Dendritic cell treated with granulocyte-macrophage colony-stimulating factor and Interleukin-4, amounts not matched to agents 40 ng/mL and 50 ng/mL, for 4 days (primary cell): ENCODE results near the gene LUZP2.

ENCODE experiments used
- H3K27ac Mint-ChIP-seq: one replicate; pipeline ENCODE4 v1.8.0; 2022; ENCODE audit warnings: mild to moderate bottlenecking, mixed read lengths
- H3K27me3 Mint-ChIP-seq: one replicate; pipeline ENCODE4 v1.8.0; 2022; ENCODE audit warnings: mild to moderate bottlenecking, mixed read lengths
- H3K36me3 Mint-ChIP-seq: one replicate; pipeline ENCODE4 v1.8.0; 2022; ENCODE audit warnings: low read depth, mixed read lengths
- H3K4me1 Mint-ChIP-seq: one replicate; pipeline ENCODE4 v1.8.0; 2022; ENCODE audit warnings: low read depth, mixed read lengths
- H3K4me3 Mint-ChIP-seq: one replicate; pipeline ENCODE4 v1.8.0; 2022; ENCODE audit warnings: mild to moderate bottlenecking, moderate library complexity, mixed read lengths
- H3K9me3 Mint-ChIP-seq: one replicate; pipeline ENCODE4 v1.8.0; 2022; ENCODE audit warnings: mixed read lengths
- intact Hi-C: fragments of 100-400 bp; cut with micrococcal nuclease; formaldehyde crosslinking; loops from one replicate; pipeline ENCODE4 v1.15.0; 2022

LUZP2 gene

DNA sequence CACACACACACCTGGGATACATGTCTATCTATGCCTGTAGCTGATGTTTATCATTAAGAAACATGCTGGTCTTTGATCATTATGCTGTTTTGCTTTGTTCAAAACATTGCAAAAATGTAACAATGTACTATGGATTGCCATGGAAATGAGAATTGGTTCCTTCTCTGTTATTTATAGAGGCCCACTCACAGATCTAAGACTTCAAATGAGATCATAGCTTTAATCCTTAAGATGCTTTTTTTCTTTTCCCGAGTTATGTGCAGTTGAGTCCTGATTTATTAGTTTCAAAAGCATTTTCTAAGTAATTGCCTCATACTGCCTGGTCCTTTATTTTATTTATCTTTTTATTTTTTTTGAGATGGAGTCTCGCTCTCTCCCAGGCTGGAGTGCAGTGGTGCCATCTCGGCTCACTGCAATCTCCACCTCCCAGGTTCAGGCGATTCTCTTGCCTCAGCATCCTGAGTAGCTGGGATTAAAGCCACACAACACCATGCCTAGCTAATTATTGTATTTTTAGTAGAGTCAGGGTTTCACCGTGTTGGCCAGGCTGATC lies 131.4 kb downstream of the LUZP2 start:
- Mint-ChIP-seq H3K4me3 (no peak overlapping the region), H3K36me3 (no peaks in the 10 kb centered on the region), H3K27ac (no peak overlapping the region), H3K27me3 (no peaks in the 10 kb centered on the region), H3K9me3 (no peaks in the 10 kb centered on the region), H3K4me1 (no peaks in the 10 kb centered on the region)
- intact Hi-C loops: no loop called here

DNA sequence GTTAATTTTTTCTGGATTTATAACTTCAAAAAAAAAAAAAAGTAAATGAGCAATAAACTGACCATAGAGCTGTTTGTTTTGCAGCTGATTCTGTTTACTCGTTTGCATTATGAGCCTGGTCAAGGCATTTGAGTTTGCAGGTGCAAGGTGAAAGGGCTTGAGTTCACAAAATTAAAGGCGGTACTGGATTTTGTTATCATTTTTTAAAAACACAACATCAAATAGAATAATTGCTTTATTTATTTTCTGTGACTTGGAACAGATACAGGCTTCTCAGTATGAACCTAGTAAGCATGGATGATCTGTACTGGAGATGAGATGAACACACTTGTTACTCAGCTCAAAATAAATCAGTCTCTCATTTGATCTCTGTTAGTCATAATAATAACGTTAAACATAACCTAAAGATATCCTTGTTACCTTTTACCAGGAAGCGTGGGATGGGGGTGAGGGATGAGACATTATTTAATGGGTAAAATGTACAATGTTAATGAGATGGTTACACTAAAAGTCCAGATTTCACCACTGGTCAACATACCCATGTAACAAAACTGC lies 137.8 kb downstream of the LUZP2 start:
- Mint-ChIP-seq H3K4me3 (no peak overlapping the region), H3K4me1 (no peaks in the 10 kb centered on the region), H3K27me3 (no peaks in the 10 kb centered on the region), H3K9me3 (peaks cover 4% of the 10 kb centered on the region), H3K36me3 (no peaks in the 10 kb centered on the region), H3K27ac (no peak overlapping the region)
- intact Hi-C loops: no loop called here

GRCh38 chr11:24635588-24636290 lies 138.9 kb downstream of the LUZP2 start:
- intact Hi-C loops: no loop called here
- Mint-ChIP-seq H3K36me3 (no peaks in the 10 kb centered on the region), H3K9me3 (peaks cover 9% of the 10 kb centered on the region), H3K27ac (no peak overlapping the region), H3K4me3 (no peak overlapping the region), H3K4me1 (no peaks in the 10 kb centered on the region), H3K27me3 (no peaks in the 10 kb centered on the region)

- peaks cover 9% of the 10 kb centered on the region for H3K9me3 Mint-ChIP-seq
- no peak overlapping the region for H3K4me3 Mint-ChIP-seq
- H3K27me3 Mint-ChIP-seq: no peaks in the 10 kb centered on the region
- intact Hi-C loops: no loop called here
- H3K4me1 Mint-ChIP-seq: no peaks in the 10 kb centered on the region
- H3K36me3 Mint-ChIP-seq: no peaks in the 10 kb centered on the region
- H3K27ac Mint-ChIP-seq: no peak overlapping the region
Observed at GRCh38 chr11:24636291-24636629, 139.4 kb downstream of the LUZP2 start.

DNA sequence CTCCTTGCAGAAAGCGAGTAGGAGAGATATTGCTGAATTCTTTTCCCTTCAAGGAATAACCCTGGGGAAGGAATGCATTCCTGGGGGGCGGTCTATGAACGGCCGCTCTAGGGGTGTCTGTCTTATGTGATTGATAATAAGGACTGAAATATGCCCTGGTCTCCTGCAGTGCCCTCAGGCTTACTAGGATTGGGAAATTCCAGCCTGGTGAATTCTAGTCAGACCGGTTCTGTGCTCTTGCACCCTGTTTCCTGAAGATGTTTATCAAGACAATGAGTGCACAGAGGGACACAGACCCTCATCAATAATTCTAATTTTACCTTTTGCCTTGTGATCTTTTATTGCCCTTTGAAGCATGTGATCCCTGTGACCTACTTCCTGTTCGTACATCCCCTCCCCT lies 140.7 kb downstream of the LUZP2 start:
- no peaks in the 10 kb centered on the region for H3K4me1 Mint-ChIP-seq
- H3K9me3 Mint-ChIP-seq: peaks cover 10% of the 10 kb centered on the region
- intact Hi-C loops: no loop called here
- H3K27ac Mint-ChIP-seq: no peak overlapping the region
- H3K36me3 Mint-ChIP-seq: no peaks in the 10 kb centered on the region
- H3K27me3 Mint-ChIP-seq: no peaks in the 10 kb centered on the region
- H3K4me3 Mint-ChIP-seq: no peak overlapping the region

DNA sequence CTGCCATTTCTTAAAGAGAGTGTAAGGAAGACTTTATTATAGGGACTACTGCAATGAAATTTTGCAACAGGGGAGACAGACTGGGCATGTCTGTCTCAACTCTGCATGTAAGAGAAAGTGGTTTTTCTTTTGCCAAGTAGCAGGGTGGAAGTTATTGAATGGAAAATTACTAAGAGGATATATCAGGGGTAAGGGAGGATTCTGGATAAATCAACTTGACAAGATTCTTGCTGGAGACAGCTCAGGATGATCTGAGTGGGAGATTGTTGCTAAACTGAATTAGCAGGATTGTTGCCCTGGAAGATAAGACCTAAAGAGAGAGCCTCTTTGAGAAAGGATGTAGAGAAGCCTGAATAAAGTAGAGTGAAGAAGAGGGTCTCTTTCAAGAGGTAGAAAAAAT lies 145.8 kb downstream of the LUZP2 start:
- Mint-ChIP-seq H3K4me1 (no peaks in the 10 kb centered on the region), H3K9me3 (peaks cover 17% of the 10 kb centered on the region), H3K36me3 (no peaks in the 10 kb centered on the region), H3K27ac (no peak overlapping the region), H3K4me3 (no peak overlapping the region), H3K27me3 (no peaks in the 10 kb centered on the region)
- intact Hi-C loops: no loop called here

DNA sequence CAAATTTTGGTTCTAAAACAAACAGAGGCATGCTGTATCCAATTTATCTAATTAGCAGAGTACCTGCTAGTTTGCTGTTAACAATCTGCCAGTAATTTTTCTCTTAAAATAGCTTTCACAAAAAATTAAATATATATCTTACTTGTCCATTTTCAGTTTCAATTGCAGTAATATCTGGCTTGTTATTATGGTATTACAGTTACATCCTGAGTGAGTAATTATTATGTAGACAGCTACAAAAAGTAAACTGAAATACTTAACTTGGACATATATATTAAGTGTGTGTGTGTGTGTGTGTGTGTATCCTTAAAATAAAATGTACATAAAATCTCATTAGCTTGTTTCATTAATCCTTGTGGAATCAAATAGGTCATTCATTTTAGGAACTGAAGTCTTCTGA lies 148.7 kb downstream of the LUZP2 start:
- H3K36me3 Mint-ChIP-seq: no peaks in the 10 kb centered on the region
- H3K4me3 Mint-ChIP-seq: no peak overlapping the region
- H3K9me3 Mint-ChIP-seq: peaks cover 9% of the 10 kb centered on the region
- H3K27ac Mint-ChIP-seq: no peak overlapping the region
- no peaks in the 10 kb centered on the region for H3K4me1 Mint-ChIP-seq
- no peaks in the 10 kb centered on the region for H3K27me3 Mint-ChIP-seq
- intact Hi-C loops: no loop called here

GRCh38 chr11:24651873-24652272 lies 155.0 kb downstream of the LUZP2 start:
- intact Hi-C loops: no loop called here
- Mint-ChIP-seq H3K36me3 (no peaks in the 10 kb centered on the region), H3K4me3 (no peak overlapping the region), H3K27ac (no peak overlapping the region), H3K9me3 (peaks cover 14% of the 10 kb centered on the region), H3K27me3 (no peaks in the 10 kb centered on the region), H3K4me1 (no peaks in the 10 kb centered on the region)

DNA sequence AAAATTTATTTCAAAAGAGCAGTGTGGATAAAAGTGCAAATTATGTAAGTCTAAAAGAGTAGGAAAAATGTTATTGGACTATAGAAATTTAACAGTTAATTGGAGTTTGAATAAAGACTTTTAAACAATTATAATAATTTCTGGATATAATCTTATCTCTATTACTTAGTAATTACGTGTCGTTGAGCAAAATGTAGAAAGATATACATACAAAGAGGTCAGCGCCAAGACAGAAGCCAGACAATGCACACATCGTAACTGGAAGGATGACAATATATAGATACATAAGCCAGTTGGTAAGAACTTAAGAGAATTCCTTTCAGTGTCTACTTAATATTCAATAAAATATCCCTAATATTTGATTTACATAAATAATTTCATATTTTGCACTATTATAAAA lies 157.0 kb downstream of the LUZP2 start:
- intact Hi-C loops: no loop called here
- Mint-ChIP-seq H3K36me3 (no peaks in the 10 kb centered on the region), H3K4me3 (no peak overlapping the region), H3K27me3 (no peaks in the 10 kb centered on the region), H3K27ac (no peak overlapping the region), H3K9me3 (peaks cover 16% of the 10 kb centered on the region), H3K4me1 (no peaks in the 10 kb centered on the region)

DNA sequence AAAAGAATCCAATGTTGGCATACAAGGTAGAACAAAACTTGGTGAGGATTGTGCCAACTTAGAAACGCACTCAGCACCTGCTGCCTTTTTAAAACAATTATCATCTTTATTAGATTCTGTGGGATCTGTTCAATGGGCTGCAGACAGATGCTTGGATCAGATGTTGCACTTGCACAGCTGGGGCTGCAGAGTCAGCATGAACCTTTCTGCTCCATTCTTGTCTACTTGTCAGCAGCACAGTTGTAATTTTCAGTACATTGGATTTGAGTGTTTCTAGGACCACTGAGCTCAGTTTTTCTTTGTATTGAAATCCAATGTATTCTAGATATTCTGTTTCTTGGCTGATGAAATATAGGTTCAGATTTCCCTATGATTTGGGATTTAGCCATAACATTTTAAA lies 164.5 kb downstream of the LUZP2 start:
- H3K4me1 Mint-ChIP-seq: no peaks in the 10 kb centered on the region
- H3K27me3 Mint-ChIP-seq: no peaks in the 10 kb centered on the region
- no peaks in the 10 kb centered on the region for H3K36me3 Mint-ChIP-seq
- no peak overlapping the region for H3K27ac Mint-ChIP-seq
- intact Hi-C loops: no loop called here
- H3K9me3 Mint-ChIP-seq: peaks cover 15% of the 10 kb centered on the region
- H3K4me3 Mint-ChIP-seq: no peak overlapping the region

DNA sequence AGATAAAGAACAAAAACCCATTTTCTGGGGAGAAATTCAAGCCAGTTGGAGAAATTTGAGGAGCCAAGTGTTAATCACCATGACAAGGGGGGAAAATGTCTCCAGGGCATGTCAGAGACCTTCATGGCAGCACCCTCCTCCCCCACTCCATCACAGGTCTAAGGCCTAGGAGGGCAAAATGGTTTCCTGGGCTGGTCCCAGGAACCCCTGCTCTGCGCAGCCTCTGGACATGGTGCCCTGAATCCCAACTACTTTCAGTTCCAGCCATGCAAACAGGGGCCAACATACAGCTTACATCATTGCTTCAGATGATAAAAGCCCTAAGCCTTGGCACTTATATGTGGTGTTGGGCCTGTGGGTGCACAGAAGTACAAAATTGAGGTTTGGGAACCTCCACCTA lies 167.5 kb downstream of the LUZP2 start:
- H3K36me3 Mint-ChIP-seq: no peaks in the 10 kb centered on the region
- H3K4me3 Mint-ChIP-seq: no peak overlapping the region
- no peak overlapping the region for H3K27ac Mint-ChIP-seq
- no peaks in the 10 kb centered on the region for H3K27me3 Mint-ChIP-seq
- intact Hi-C loops: no loop called here
- H3K4me1 Mint-ChIP-seq: no peaks in the 10 kb centered on the region
- peaks cover 9% of the 10 kb centered on the region for H3K9me3 Mint-ChIP-seq

DNA sequence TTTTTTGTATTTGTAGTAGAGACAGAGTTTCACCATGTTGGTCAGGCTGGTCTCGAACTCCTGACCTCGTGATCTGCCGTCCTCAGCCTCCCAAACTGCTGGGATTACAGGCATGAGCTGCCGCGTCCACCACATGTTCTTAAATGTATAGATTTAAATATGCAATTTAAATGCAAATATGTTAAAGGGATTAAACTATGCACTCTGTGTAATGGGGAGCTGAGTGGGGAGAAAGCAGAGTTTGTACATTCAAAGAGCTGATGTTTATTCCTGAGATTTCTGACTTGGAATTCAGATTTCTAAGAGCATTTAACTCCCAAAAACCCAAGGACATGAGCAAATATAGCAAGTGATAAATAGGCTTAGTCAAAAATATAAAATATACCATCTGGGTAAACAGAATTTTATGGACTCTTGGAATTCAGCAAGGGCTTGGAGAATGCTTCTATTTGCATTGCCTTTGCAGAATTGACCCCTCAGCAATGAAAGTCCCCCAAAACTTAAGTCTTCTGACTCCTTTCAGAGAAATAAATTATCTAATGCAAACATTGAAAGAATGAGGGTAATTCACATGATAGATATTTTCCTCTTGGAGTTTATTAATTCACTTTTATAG lies 170.6 kb downstream of the LUZP2 start:
- intact Hi-C loops: no loop called here
- no peak overlapping the region for H3K4me3 Mint-ChIP-seq
- peaks cover 9% of the 10 kb centered on the region for H3K9me3 Mint-ChIP-seq
- no peaks in the 10 kb centered on the region for H3K27me3 Mint-ChIP-seq
- no peaks in the 10 kb centered on the region for H3K4me1 Mint-ChIP-seq
- no peak overlapping the region for H3K27ac Mint-ChIP-seq
- no peaks in the 10 kb centered on the region for H3K36me3 Mint-ChIP-seq

- Mint-ChIP-seq H3K36me3 (no peaks in the 10 kb centered on the region), H3K4me1 (no peaks in the 10 kb centered on the region), H3K4me3 (no peak overlapping the region), H3K9me3 (no peaks in the 10 kb centered on the region), H3K27me3 (no peaks in the 10 kb centered on the region), H3K27ac (no peak overlapping the region)
- intact Hi-C loops: no loop called here
Observed at GRCh38 chr11:24678703-24679348, 182.0 kb downstream of the LUZP2 start.

DNA sequence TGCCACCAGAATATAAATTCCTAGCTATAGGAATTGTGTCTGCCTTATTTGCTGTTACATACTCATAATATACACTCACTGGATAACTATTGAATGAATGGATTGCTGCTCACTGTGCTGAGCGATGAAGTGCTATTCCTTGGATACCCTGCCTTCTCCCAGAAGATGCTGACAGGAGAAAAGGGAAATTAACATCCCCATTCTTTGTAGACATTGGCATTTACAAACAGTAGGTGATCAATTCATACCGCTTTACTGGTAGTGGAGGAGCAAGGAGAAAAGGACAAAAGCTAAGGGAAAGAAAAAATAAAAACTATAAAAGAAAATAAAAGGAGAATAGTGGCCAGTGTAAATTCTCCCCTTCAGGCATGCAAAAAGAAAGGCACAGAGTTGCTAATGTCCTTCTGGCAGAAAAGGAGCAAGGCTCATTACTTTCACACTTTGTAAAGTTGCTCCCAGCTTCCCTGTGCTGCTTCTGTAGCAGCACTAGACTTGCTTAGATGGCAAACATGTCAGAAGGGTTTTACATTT lies 183.0 kb downstream of the LUZP2 start:
- Mint-ChIP-seq H3K4me1 (no peaks in the 10 kb centered on the region), H3K36me3 (no peaks in the 10 kb centered on the region), H3K27ac (no peak overlapping the region), H3K4me3 (no peak overlapping the region), H3K27me3 (no peaks in the 10 kb centered on the region), H3K9me3 (no peaks in the 10 kb centered on the region)
- intact Hi-C loops: no loop called here
